Thyroid gland (tissue), 4 donors: Measurements from ENCODE around the gene SH2D3C.
A peak's percentile ranks its signal among the peaks of the same experiment; 100 is the strongest.

Source experiments
- POLR2A ChIP-seq, 2 donors: fragments of 450-650 bp; IDR thresholded peaks; one replicate each; pipeline ENCODE4 v1.6.1; 2017; ENCODE audit warnings: antibody characterized with exemption in 2 of 2, mild to moderate bottlenecking in 2 of 2, moderate library complexity in 1 of 2
- TF ChIP-seq, protein P1 (sequence below), 6 experiments: fragments of 200-600 bp in 3 of 6; fragments of 450-650 bp in 3 of 6; sonication (generic) in 3 of 6; IDR thresholded peaks; one replicate each; pipeline ENCODE4 v1.5.1; 2016 to 2019; ENCODE audit warnings: antibody characterized with exemption in 6 of 6, mild to moderate bottlenecking in 2 of 6, inconsistent platforms in 1 of 6, moderate library complexity in 1 of 6

DNA sequence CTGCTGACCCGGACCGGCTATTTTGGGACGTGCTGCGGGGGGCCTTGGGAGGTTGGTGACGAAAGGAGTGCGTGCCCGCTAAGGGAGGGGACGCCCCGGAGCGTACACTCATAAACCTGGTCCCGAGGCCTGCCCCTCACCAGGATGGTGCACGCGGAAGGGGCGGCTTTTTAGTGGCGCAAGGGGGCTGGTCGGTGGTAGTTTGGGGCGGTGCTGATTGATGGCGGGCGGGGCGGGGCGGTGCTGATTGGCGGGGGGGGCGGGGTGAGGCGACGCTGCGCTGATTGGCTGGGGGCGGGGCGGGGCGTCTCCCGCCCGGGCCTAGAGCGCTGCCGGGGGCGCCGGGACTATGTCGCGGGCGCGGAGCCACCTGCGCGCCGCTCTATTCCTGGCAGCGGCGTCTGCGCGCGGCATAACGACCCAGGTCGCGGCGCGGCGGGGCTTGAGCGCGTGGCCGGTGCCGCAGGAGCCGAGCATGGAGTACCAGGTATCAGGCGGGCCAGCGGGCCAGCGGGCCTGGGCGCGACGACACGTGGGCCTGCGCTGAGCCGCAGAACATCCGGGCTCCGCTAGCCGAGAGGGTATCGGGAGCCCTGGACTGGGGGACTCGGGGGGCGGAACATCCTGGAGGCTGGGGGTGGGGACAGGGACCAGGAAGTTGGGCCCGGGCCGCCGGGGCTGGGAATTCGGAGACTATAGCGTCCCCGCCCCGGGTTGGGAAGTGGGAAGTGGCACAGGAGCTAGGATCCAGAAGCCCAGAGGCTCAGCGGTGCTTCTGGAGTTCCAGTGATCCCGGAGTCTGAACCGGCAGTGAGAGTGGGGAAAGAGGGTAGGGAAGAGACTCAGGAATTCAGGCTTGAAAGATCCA lies 24.3 kb upstream of the SH2D3C start, which contains the start of gene FPGS:
- TF ChIP-seq, protein P1, sequence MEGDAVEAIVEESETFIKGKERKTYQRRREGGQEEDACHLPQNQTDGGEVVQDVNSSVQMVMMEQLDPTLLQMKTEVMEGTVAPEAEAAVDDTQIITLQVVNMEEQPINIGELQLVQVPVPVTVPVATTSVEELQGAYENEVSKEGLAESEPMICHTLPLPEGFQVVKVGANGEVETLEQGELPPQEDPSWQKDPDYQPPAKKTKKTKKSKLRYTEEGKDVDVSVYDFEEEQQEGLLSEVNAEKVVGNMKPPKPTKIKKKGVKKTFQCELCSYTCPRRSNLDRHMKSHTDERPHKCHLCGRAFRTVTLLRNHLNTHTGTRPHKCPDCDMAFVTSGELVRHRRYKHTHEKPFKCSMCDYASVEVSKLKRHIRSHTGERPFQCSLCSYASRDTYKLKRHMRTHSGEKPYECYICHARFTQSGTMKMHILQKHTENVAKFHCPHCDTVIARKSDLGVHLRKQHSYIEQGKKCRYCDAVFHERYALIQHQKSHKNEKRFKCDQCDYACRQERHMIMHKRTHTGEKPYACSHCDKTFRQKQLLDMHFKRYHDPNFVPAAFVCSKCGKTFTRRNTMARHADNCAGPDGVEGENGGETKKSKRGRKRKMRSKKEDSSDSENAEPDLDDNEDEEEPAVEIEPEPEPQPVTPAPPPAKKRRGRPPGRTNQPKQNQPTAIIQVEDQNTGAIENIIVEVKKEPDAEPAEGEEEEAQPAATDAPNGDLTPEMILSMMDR (IDR thresholded peaks at IDR 0.05), result peak in 1 of 6 experiments; percentile 5
- peak; percentile 41 to 72 for TF ChIP-seq POLR2A (IDR thresholded peaks at IDR 0.05)
